Karpas-422 (cell line): ENCODE measurements around the gene TNPO1. TPM values are rescaled to one million over a fixed set of nuclear protein-coding genes. Genes with fewer than 3 reads are reported as not detected.

Experiments used
- DNase-seq: peaks from one replicate; pipeline ENCODE4 v3.0.0-alpha.2; 2015
- H2AFZ ChIP-seq: fragments of 200-600 bp; sonication (generic); 2 replicates; pipeline ENCODE4 v1.6.1; 2014; ENCODE audit warnings: antibody characterized with exemption, low read length, mixed read lengths
- H3K27ac ChIP-seq: fragments of 200-600 bp; sonication (generic); 2 replicates; pipeline ENCODE4 v1.5.1; 2014; ENCODE audit warnings: mild to moderate bottlenecking, low read length, moderate library complexity
- H3K27me3 ChIP-seq: fragments of 200-600 bp; sonication (generic); 2 replicates; pipeline ENCODE4 v1.6.1; 2014; ENCODE audit warnings: low read length, mixed read lengths
- H3K36me3 ChIP-seq: fragments of 200-600 bp; sonication (generic); 2 replicates; pipeline ENCODE4 v1.6.1; 2014; ENCODE audit warnings: low read length, mixed read lengths; ENCODE audit not compliant: insufficient read depth
- H3K4me1 ChIP-seq: fragments of 200-600 bp; sonication (generic); 2 replicates; pipeline ENCODE4 v1.6.1; 2014; ENCODE audit warnings: mild to moderate bottlenecking, low read length, mixed read lengths
- H3K4me2 ChIP-seq: fragments of 200-600 bp; sonication (generic); 2 replicates; pipeline ENCODE4 v1.6.1; 2014; ENCODE audit warnings: low read length, low read depth, mild to moderate bottlenecking; ENCODE audit not compliant: poor library complexity, severe bottlenecking
- H3K4me3 ChIP-seq: fragments of 200-600 bp; sonication (generic); 2 replicates; pipeline ENCODE4 v1.5.1; 2014; ENCODE audit warnings: mild to moderate bottlenecking, antibody characterized with exemption, low read length, mixed read lengths
- H3K79me2 ChIP-seq: fragments of 200-600 bp; sonication (generic); 2 replicates; pipeline ENCODE4 v1.6.1; 2014; ENCODE audit warnings: mild to moderate bottlenecking, low read length, mixed read lengths
- H3K9ac ChIP-seq: fragments of 200-600 bp; sonication (generic); 2 replicates; pipeline ENCODE4 v1.6.0; 2014; ENCODE audit warnings: low read length
- H3K9me2 ChIP-seq: fragments of 200-600 bp; sonication (generic), shearing (Covaris generic); replicated peaks from 2 replicates; pipeline ENCODE4 v1.6.0; 2014; ENCODE audit warnings: mild to moderate bottlenecking, low read length, moderate library complexity; ENCODE audit not compliant: insufficient read depth
- H3K9me3 ChIP-seq: fragments of 300-700, 200-600 bp; sonication (generic); 2 replicates; pipeline ENCODE4 v1.6.1; 2014; ENCODE audit warnings: low read length, mixed read lengths
- H4K20me1 ChIP-seq: fragments of 200-600 bp; sonication (generic); 2 replicates; pipeline ENCODE4 v1.6.1; 2014; ENCODE audit warnings: mild to moderate bottlenecking, antibody characterized with exemption, low read length, low read depth; ENCODE audit not compliant: insufficient read depth
- total RNA-seq: library from RNA; depleted of rRNA; stranded (reverse); fragments of >200 nt; shearing (Covaris generic); gene quantifications from 2 replicates; pipeline ENCODE4 v1.2.3, GENCODE V29; 2014; ENCODE audit warnings: low replicate concordance

TNPO1 gene
- total RNA-seq, 1 experiment from 2014 or later = 94.1 TPM

- no peaks in the 10 kb centered on the region for H3K9me2 ChIP-seq
- DNase-seq = no peak
- H3K4me3 ChIP-seq = no peak overlapping the region
- H3K9me3 ChIP-seq = no peaks in the 10 kb centered on the region
- H3K9ac ChIP-seq = no peak overlapping the region
- H3K36me3 ChIP-seq = no peaks in the 10 kb centered on the region
- H3K4me1 ChIP-seq = peaks cover 21% of the 10 kb centered on the region
- H3K4me2 ChIP-seq = no peak overlapping the region
- no peaks in the 10 kb centered on the region for H4K20me1 ChIP-seq
- H3K27ac ChIP-seq = no peak overlapping the region
- H3K79me2 ChIP-seq = no peaks in the 10 kb centered on the region
- no peak overlapping the region for H2AFZ ChIP-seq
- peaks cover 3% of the 10 kb centered on the region; the same call in 1 of the 2 replicates for H3K27me3 ChIP-seq
Observed at GRCh38 chr5:72812488-72812887, 4.0 kb upstream of the TNPO1 start.

DNA sequence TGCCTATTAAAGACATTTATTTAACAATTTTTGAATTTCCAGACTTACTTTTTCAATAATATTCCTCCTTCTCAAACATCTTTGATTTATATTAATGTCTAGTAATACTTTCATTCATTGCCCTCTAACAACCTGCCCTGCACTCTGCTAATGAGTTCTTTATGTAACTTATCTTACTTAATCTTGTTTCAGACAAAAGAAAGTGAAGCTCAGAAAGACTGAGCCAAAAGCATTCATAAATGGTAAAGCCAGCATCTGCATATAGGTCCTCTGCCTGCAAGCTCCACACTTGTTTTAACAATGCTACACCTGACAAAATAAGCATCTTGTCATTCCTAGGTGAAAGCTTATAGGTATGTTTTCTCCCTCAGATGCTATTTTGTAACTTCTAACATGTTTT is 2.4 kb upstream of the TNPO1 start:
- Histone ChIP-seq H3K4me1 (peaks cover 35% of the 10 kb centered on the region), H3K4me3 (no peak overlapping the region), H3K4me2 (no peak overlapping the region), H3K9ac (no peak overlapping the region), H3K27ac (no peak overlapping the region), H3K36me3 (no peaks in the 10 kb centered on the region), H3K9me3 (no peaks in the 10 kb centered on the region), H3K9me2 (no peaks in the 10 kb centered on the region), H2AFZ (no peak overlapping the region), H4K20me1 (no peaks in the 10 kb centered on the region), H3K27me3 (peaks cover 3% of the 10 kb centered on the region; the same call in 1 of the 2 replicates), H3K79me2 (no peaks in the 10 kb centered on the region)
- DNase-seq = no peak

GRCh38 chr5:72814864-72815263 is 1.6 kb upstream of the TNPO1 start:
- Histone ChIP-seq H3K9me2 (no peaks in the 10 kb centered on the region), H4K20me1 (no peaks in the 10 kb centered on the region), H3K27me3 (peaks cover 3% of the 10 kb centered on the region; the same call in 1 of the 2 replicates), H3K36me3 (no peaks in the 10 kb centered on the region), H3K4me1 (peaks cover 35% of the 10 kb centered on the region), H3K9ac (no peak overlapping the region), H3K4me3 (peak overlapping the region; percentile 81; the same call in 1 of the 2 replicates), H2AFZ (no peak overlapping the region), H3K27ac (no peak overlapping the region), H3K9me3 (no peaks in the 10 kb centered on the region), H3K4me2 (peak overlapping the region; percentile 99), H3K79me2 (no peaks in the 10 kb centered on the region)
- DNase-seq = no peak

GRCh38 chr5:72815580-72816283 is 729 bp upstream of the TNPO1 start:
- Histone ChIP-seq H3K4me3 (peak overlapping the region; percentile 81), H3K9ac (peak overlapping the region; percentile 87), H3K36me3 (no peaks in the 10 kb centered on the region), H3K4me2 (peak overlapping the region; percentile 99), H4K20me1 (no peaks in the 10 kb centered on the region), H2AFZ (peak overlapping the region; percentile 99), H3K27ac (peak overlapping the region; percentile 58), H3K9me2 (no peaks in the 10 kb centered on the region), H3K27me3 (peaks cover 3% of the 10 kb centered on the region; the same call in 1 of the 2 replicates), H3K9me3 (no peaks in the 10 kb centered on the region), H3K4me1 (peaks cover 35% of the 10 kb centered on the region), H3K79me2 (no peaks in the 10 kb centered on the region)
- DNase-seq = peak; percentile 57

DNA sequence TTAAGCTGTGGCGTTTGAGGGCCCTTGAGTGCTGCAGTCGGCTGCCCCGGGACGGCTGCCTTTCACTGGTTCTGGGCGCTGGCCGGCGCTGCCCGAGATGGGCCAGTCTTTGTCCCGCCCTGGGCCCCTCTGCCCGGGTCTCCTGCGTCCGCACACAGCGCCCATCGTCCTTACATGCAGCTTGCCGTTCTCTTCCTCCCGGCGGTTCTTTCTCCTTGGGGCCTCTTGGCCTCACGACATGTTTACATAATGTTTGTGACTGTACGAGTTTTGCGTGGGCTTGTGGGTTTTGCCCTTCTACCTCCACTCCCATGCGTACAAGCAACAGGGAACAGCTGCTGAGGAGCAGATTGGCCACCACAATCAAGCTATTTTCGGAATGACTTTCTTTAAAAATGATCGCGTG is 618 bp downstream of the TNPO1 start:
- H3K27ac ChIP-seq = no peak overlapping the region
- peak overlapping the region; percentile 87 for H3K9ac ChIP-seq
- DNase-seq = peak; percentile 65
- no peaks in the 10 kb centered on the region for H3K27me3 ChIP-seq
- peak overlapping the region; percentile 99 for H3K4me2 ChIP-seq
- peak overlapping the region; percentile 98 for H2AFZ ChIP-seq
- H3K9me2 ChIP-seq = no peaks in the 10 kb centered on the region
- H3K4me1 ChIP-seq = peaks cover 35% of the 10 kb centered on the region
- no peaks in the 10 kb centered on the region for H3K36me3 ChIP-seq
- H3K79me2 ChIP-seq = no peaks in the 10 kb centered on the region
- H3K9me3 ChIP-seq = no peaks in the 10 kb centered on the region
- H3K4me3 ChIP-seq = peak overlapping the region; percentile 81
- H4K20me1 ChIP-seq = 0 out of 2 replicates have a peak, but pooled peaks cover 3% of the 10 kb centered on the region

- H3K9ac ChIP-seq = peak overlapping the region; percentile 87
- peak overlapping the region; percentile 99 for H3K4me2 ChIP-seq
- peaks cover 35% of the 10 kb centered on the region for H3K4me1 ChIP-seq
- H3K9me3 ChIP-seq = no peaks in the 10 kb centered on the region
- H2AFZ ChIP-seq = peak overlapping the region; percentile 98
- H3K9me2 ChIP-seq = no peaks in the 10 kb centered on the region
- DNase-seq = no peak
- peak overlapping the region; percentile 81 for H3K4me3 ChIP-seq
- no peaks in the 10 kb centered on the region for H3K79me2 ChIP-seq
- H3K27ac ChIP-seq = no peak overlapping the region
- no peaks in the 10 kb centered on the region for H3K36me3 ChIP-seq
- 0 out of 2 replicates have a peak, but pooled peaks cover 5% of the 10 kb centered on the region for H4K20me1 ChIP-seq
- H3K27me3 ChIP-seq = no peaks in the 10 kb centered on the region
Observed at GRCh38 chr5:72817671-72818266, 1.3 kb downstream of the TNPO1 start.

DNA sequence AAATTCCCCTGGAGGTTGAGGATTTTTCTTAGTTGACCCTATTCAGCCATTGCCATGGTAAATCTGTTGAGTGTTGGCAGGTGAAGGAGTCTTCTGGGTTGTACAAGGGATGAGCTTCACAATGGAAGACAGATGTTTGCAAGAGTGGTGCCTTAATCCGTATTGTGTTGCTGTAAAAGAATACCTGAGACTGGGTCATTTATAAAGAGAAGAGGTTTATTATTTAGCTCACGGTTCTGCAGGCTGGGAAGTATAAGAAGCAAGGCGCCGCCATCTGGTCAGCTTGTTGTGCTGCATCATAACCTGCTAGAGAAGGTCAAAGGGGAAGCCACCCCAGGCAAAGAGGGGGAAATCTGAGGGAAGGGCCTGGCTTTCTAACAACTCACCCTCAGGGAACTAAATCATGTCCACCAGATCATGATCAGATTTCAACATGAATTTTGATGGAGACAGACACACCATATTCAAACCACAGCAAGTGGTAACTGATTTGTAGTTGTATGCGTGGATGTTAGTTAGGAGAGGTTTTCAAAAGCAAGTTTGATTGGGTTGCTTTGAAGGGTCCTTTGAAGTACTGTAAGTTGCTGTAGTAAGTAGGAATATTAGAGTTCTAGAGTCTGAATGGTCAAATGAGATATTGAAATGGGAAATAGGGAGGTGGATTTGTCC is 2.5 kb downstream of the TNPO1 start:
- Histone ChIP-seq H3K9ac (no peak overlapping the region), H3K4me3 (no peak overlapping the region), H2AFZ (no peak overlapping the region)

GRCh38 chr5:72821776-72822175 is 5.3 kb downstream of the TNPO1 start:
- no peaks in the 10 kb centered on the region for H3K9me2 ChIP-seq
- H3K27ac ChIP-seq = no peak overlapping the region
- peaks cover 21% of the 10 kb centered on the region for H3K4me1 ChIP-seq
- peaks cover 26% of the 10 kb centered on the region for H4K20me1 ChIP-seq
- no peaks in the 10 kb centered on the region for H3K9me3 ChIP-seq
- no peaks in the 10 kb centered on the region for H3K36me3 ChIP-seq
- no peak overlapping the region for H3K4me2 ChIP-seq
- H3K27me3 ChIP-seq = no peaks in the 10 kb centered on the region
- H3K79me2 ChIP-seq = no peaks in the 10 kb centered on the region
- DNase-seq = no peak
- H3K4me3 ChIP-seq = no peak overlapping the region
- H2AFZ ChIP-seq = no peak overlapping the region
- H3K9ac ChIP-seq = no peak overlapping the region

More for the DNA sequence above, 2.5 kb downstream of the TNPO1 start:
- no peaks in the 10 kb centered on the region for H3K9me3 ChIP-seq
- DNase-seq = peak; percentile 87
- no peak overlapping the region for H3K27ac ChIP-seq
- no peaks in the 10 kb centered on the region for H3K36me3 ChIP-seq
- no peaks in the 10 kb centered on the region for H3K9me2 ChIP-seq
- no peaks in the 10 kb centered on the region for H3K27me3 ChIP-seq
- H3K4me1 ChIP-seq = peaks cover 35% of the 10 kb centered on the region
- no peak overlapping the region for H3K4me2 ChIP-seq
- H4K20me1 ChIP-seq = peaks cover 9% of the 10 kb centered on the region; the same call in 1 of the 2 replicates
- H3K79me2 ChIP-seq = no peaks in the 10 kb centered on the region
